Endodermal cell (in vitro differentiated cells): Measurements from ENCODE around the gene GPR150. TPM values are rescaled to one million over a fixed set of nuclear protein-coding genes. Genes with fewer than 3 reads are reported as not detected.

ENCODE experiments used
- DNase-seq: peaks from one replicate; pipeline ENCODE4 v3.0.0-alpha.2; 2017
- H3K27ac ChIP-seq: 2 replicates; pipeline ENCODE4 v1.5.1; 2013; ENCODE audit warnings: mild to moderate bottlenecking, low read depth, low read length, moderate library complexity
- H3K27me3 ChIP-seq: 2 replicates; pipeline ENCODE4 v1.6.1; 2013; ENCODE audit warnings: mild to moderate bottlenecking, low read length, moderate library complexity; ENCODE audit not compliant: insufficient read depth, control insufficient read depth, poor library complexity, severe bottlenecking
- H3K36me3 ChIP-seq: 2 replicates; pipeline ENCODE4 v1.7.0; 2013; ENCODE audit warnings: mild to moderate bottlenecking, low read length, moderate library complexity; ENCODE audit not compliant: control insufficient read depth, insufficient read depth
- H3K4me1 ChIP-seq: one replicate; pipeline ENCODE4 v1.7.0; 2013; ENCODE audit warnings: low read length; ENCODE audit not compliant: control insufficient read depth, insufficient read depth
- H3K4me3 ChIP-seq: 2 replicates; pipeline ENCODE4 v1.5.1; 2013; ENCODE audit warnings: mild to moderate bottlenecking, low read length, moderate library complexity
- H3K9ac ChIP-seq: 2 replicates; pipeline ENCODE4 v1.6.1; 2013; ENCODE audit warnings: mild to moderate bottlenecking, low read length, moderate library complexity; ENCODE audit not compliant: poor library complexity, severe bottlenecking; ENCODE audit errors: extremely low read depth
- H3K9me3 ChIP-seq: 2 replicates; pipeline ENCODE4 v1.6.1; 2013; ENCODE audit warnings: mild to moderate bottlenecking, low read length, moderate library complexity; ENCODE audit not compliant: control insufficient read depth
- H3K27ac Mint-ChIP-seq: 2 replicates; pipeline ENCODE4 v1.8.0; 2020; ENCODE audit warnings: mixed read lengths
- H3K27me3 Mint-ChIP-seq: 2 replicates; pipeline ENCODE4 v1.8.0; 2021; ENCODE audit warnings: mild to moderate bottlenecking, mixed read lengths; ENCODE audit not compliant: insufficient read depth
- H3K36me3 Mint-ChIP-seq: 2 replicates; pipeline ENCODE4 v1.8.0; 2020; ENCODE audit warnings: low read depth, mixed read lengths
- H3K4me1 Mint-ChIP-seq: 2 replicates; pipeline ENCODE4 v1.8.0; 2020; ENCODE audit warnings: mixed read lengths
- H3K4me3 Mint-ChIP-seq: 2 replicates; pipeline ENCODE4 v1.8.0; 2020; ENCODE audit warnings: mild to moderate bottlenecking, moderate library complexity, mixed read lengths
- H3K9me3 Mint-ChIP-seq: 2 replicates; pipeline ENCODE4 v1.8.0; 2020; ENCODE audit warnings: mild to moderate bottlenecking, mixed read lengths
- CTCF ChIP-seq: fragments of 200-600 bp; sonication (generic); conservative IDR thresholded peaks from 2 replicates; pipeline ENCODE4 v1.5.0; 2021; ENCODE audit warnings: antibody characterized with exemption, mild to moderate bottlenecking
- WGBS, 2 experiments: methylation state at CpG; one replicate each; pipeline versions ENCODE4 v1.1.5 to v1.1.7; 2013; ENCODE audit warnings: missing lambda C conversion rate in 2 of 2, mixed read lengths in 1 of 2; ENCODE audit not compliant: insufficient coverage in 1 of 2, insufficient read length in 1 of 2; 5-methylcytosine and 5-hydroxymethylcytosine counted together
- total RNA-seq, 2 donors: library from RNA; stranded (reverse); fragmentation: NEBNext Ultra II Directional in 1 of 2; extraction: Animal tissue kit (Norgen Biotek cat#: 25700) in 1 of 2; gene quantifications; 2 replicates in 1 of 2; 3 replicates in 1 of 2; pipeline ENCODE4 v1.2.1, GENCODE V29; 2021

GPR150 gene
- total RNA-seq, 2 donors from 2014 or later, result 0.13 to 0.22 TPM

DNA sequence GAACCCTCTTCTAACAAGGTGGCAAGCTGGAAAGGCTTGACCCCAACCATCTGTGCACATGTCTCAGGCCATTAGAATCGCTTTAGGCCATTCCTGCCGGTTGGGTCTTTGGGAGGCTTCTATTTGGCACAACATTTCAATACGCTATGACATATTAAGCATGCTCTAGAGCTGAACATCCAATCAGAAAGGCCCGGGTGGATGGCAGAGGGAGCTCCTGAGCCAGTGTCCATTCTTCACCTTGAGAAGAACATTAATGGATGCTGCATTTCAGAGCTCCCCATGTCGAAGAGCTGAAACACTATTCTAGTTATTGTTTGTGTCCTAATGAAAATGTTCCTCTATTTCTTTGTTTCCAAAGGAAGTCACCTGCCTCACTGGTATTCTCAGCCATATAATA, 50.1 kb downstream of the GPR150 start:
- TF ChIP-seq CTCF, result no peak
- Histone ChIP-seq H3K4me3 (peak overlapping the region; percentile 38), H3K27me3 (no peaks in the 10 kb centered on the region), H3K27ac (peak overlapping the region; percentile 12), H3K9me3 (no peaks in the 10 kb centered on the region), H3K36me3 (no peaks in the 10 kb centered on the region), H3K9ac (peak overlapping the region; percentile 61), H3K4me1 (peaks cover 33% of the 10 kb centered on the region)
- Mint-ChIP-seq H3K4me3 (no peak overlapping the region), H3K27me3 (no peaks in the 10 kb centered on the region), H3K36me3 (peaks cover 3% of the 10 kb centered on the region), H3K4me1 (peaks cover 38% of the 10 kb centered on the region), H3K27ac (peak overlapping the region; percentile 94), H3K9me3 (no peaks in the 10 kb centered on the region)
- DNase-seq, result no peak
- WGBS, 2 experiments, result 85 to 100% methylated on average over 4 to 5 of the region's 5 CpGs

GRCh38 chr5:95670568-95670967, 50.7 kb downstream of the GPR150 start:
- peak overlapping the region; percentile 38 for H3K4me3 ChIP-seq
- no peak for TF ChIP-seq CTCF
- no peaks in the 10 kb centered on the region for H3K27me3 Mint-ChIP-seq

More at GRCh38 chr5:95670568-95670967, 50.7 kb downstream of the GPR150 start:
- peak overlapping the region; percentile 94 for H3K27ac Mint-ChIP-seq
- 91 to 93% methylated on average over 3 of the region's 3 CpGs for WGBS, 2 experiments
- Histone ChIP-seq H3K27me3 (no peaks in the 10 kb centered on the region), H3K27ac (no peak overlapping the region), H3K4me1 (peaks cover 33% of the 10 kb centered on the region), H3K36me3 (no peaks in the 10 kb centered on the region), H3K9me3 (no peaks in the 10 kb centered on the region), H3K9ac (peak overlapping the region; percentile 61)
- no peak overlapping the region for H3K4me3 Mint-ChIP-seq
- H3K36me3 Mint-ChIP-seq, result peaks cover 3% of the 10 kb centered on the region
- DNase-seq, result no peak
- peaks cover 38% of the 10 kb centered on the region for H3K4me1 Mint-ChIP-seq
- H3K9me3 Mint-ChIP-seq, result no peaks in the 10 kb centered on the region

Other genes with a start within 250 kb of the GPR150 start
- gene FAM81B, start 228.7 kb upstream of the GPR150 start, total RNA-seq, result not detected
- gene SKIC3, start 65.1 kb upstream of the GPR150 start, total RNA-seq, result 10 to 100 TPM; 83.2 to 89.3 TPM
- gene ARSK, start 65.0 kb upstream of the GPR150 start, total RNA-seq, result 10 to 100 TPM; 11.7 to 13.5 TPM
- 10 to 100 TPM in 1 of 2 donors, 1 to 10 TPM in 1; 7.1 to 13.7 TPM for gene RFESD, start 26.7 kb downstream of the GPR150 start, total RNA-seq
- gene SPATA9, start 62.9 kb downstream of the GPR150 start, total RNA-seq, result 1 to 10 TPM in 1 of 2 donors, under 1 TPM in 1; 0.70 to 2.0 TPM
- 100 to 1,000 TPM; 432 to 444 TPM for gene RHOBTB3, start 111.2 kb downstream of the GPR150 start, total RNA-seq
- 10 to 100 TPM; 18.9 to 26.3 TPM for gene GLRX, start 202.6 kb downstream of the GPR150 start, total RNA-seq